SK-N-SH treated with all-trans-retinoic acid at 6 μM for 48 hours (cell line): ENCODE results near the gene REXO1.

Experiments
- ATAC-seq: fragments of 200-7000 bp; cut with Tn5 transposase; 3 replicates; pipeline ENCODE4 v1.9.1; 2020; ENCODE audit warnings: mild to moderate bottlenecking, moderate library complexity
- ARNTL ChIP-seq: fragments of 450-650 bp; formaldehyde crosslinking; IDR thresholded peaks from 2 replicates; pipeline ENCODE4 v1.5.0; 2020; ENCODE audit warnings: low read depth, mild to moderate bottlenecking, moderate library complexity, borderline replicate concordance
- BACH2 ChIP-seq: fragments of 250-450 bp; sonication (Bioruptor Pico); IDR thresholded peaks from 2 replicates; pipeline ENCODE4 v1.9.0; 2021; ENCODE audit warnings: mild to moderate bottlenecking, borderline replicate concordance
- CREB5 ChIP-seq: fragments of 250-450 bp; sonication (Bioruptor Pico); IDR thresholded peaks from 2 replicates; pipeline ENCODE4 v1.5.1; 2020; ENCODE audit warnings: low read depth, mild to moderate bottlenecking, moderate library complexity
- CSDC2 ChIP-seq: fragments of 250-450 bp; sonication (Bioruptor Pico); IDR thresholded peaks from 2 replicates; pipeline ENCODE4 v1.5.0; 2020; ENCODE audit warnings: mild to moderate bottlenecking, moderate library complexity
- CSRNP3 ChIP-seq: fragments of 250-450 bp; sonication (Bioruptor Pico); IDR thresholded peaks from 2 replicates; pipeline ENCODE4 v1.5.1; 2021; ENCODE audit warnings: mild to moderate bottlenecking, moderate library complexity
- ESRRG ChIP-seq: fragments of 250-450 bp; sonication (Bioruptor Pico); IDR thresholded peaks from 2 replicates; pipeline ENCODE4 v1.6.1; 2021; ENCODE audit warnings: mild to moderate bottlenecking
- GLIS3 ChIP-seq: fragments of 250-450 bp; sonication (Bioruptor Pico); IDR thresholded peaks from 2 replicates; pipeline ENCODE4 v1.5.0; 2020; ENCODE audit warnings: mild to moderate bottlenecking, moderate library complexity
- ISL1 ChIP-seq: fragments of 250-450 bp; sonication (Bioruptor Pico); IDR thresholded peaks from 2 replicates; pipeline ENCODE4 v2.1.2; 2022; ENCODE audit warnings: mild to moderate bottlenecking, moderate library complexity
- OSR1 ChIP-seq: fragments of 250-450 bp; sonication (Bioruptor Pico); IDR thresholded peaks from 2 replicates; pipeline ENCODE4 v1.8.0; 2022; ENCODE audit warnings: moderate library complexity, mild to moderate bottlenecking, inconsistent platforms
- POU6F1 ChIP-seq: fragments of 250-450 bp; sonication (Bioruptor Pico); IDR thresholded peaks from 2 replicates; pipeline ENCODE4 v1.8.0; 2021; ENCODE audit warnings: low read depth, mild to moderate bottlenecking, moderate library complexity, borderline replicate concordance
- RARB ChIP-seq: fragments of 250-450 bp; sonication (Bioruptor Pico); IDR thresholded peaks from 2 replicates; pipeline ENCODE4 v1.8.0; 2021; ENCODE audit warnings: mild to moderate bottlenecking, moderate library complexity
- SNAI2 ChIP-seq: fragments of 250-450 bp; sonication (Bioruptor Pico); IDR thresholded peaks from 2 replicates; pipeline ENCODE4 v1.5.0; 2020; ENCODE audit warnings: mild to moderate bottlenecking, moderate library complexity
- TCF4 ChIP-seq: fragments of 250-450 bp; sonication (Bioruptor Pico); IDR thresholded peaks from 2 replicates; pipeline ENCODE4 v1.8.0; 2021; ENCODE audit warnings: mild to moderate bottlenecking, moderate library complexity, borderline replicate concordance
- TOX ChIP-seq: fragments of 250-450 bp; sonication (Bioruptor Pico); IDR thresholded peaks from 2 replicates; pipeline ENCODE4 v1.8.0; 2021; ENCODE audit warnings: mild to moderate bottlenecking, moderate library complexity, borderline replicate concordance
- TSHZ2 ChIP-seq: fragments of 250-450 bp; sonication (Bioruptor Pico); IDR thresholded peaks from 2 replicates; pipeline ENCODE4 v1.5.0; 2020; ENCODE audit warnings: mild to moderate bottlenecking, moderate library complexity
- ZC3H10 ChIP-seq: fragments of 250-450 bp; sonication (Bioruptor Pico); IDR thresholded peaks from 2 replicates; pipeline ENCODE4 v1.5.1; 2021; ENCODE audit warnings: mild to moderate bottlenecking, moderate library complexity
- ZFP3 ChIP-seq: fragments of 250-450 bp; sonication (Bioruptor Pico); IDR thresholded peaks from 2 replicates; pipeline ENCODE4 v1.5.0; 2020; ENCODE audit warnings: mild to moderate bottlenecking, moderate library complexity
- ZFP30 ChIP-seq: fragments of 450-650 bp; formaldehyde crosslinking; IDR thresholded peaks from 2 replicates; pipeline ENCODE4 v1.5.0; 2022; ENCODE audit warnings: mild to moderate bottlenecking, moderate library complexity
- ZNF70 ChIP-seq: fragments of 450-650 bp; formaldehyde crosslinking; IDR thresholded peaks from 2 replicates; pipeline ENCODE4 v1.5.0; 2020; ENCODE audit warnings: mild to moderate bottlenecking, moderate library complexity
- ZNF8 ChIP-seq: fragments of 450-650 bp; formaldehyde crosslinking; IDR thresholded peaks from 2 replicates; pipeline ENCODE4 v1.5.0; 2020; ENCODE audit warnings: mild to moderate bottlenecking, moderate library complexity

The REXO1 gene

GRCh38 chr19:1829958-1830357 lies 18.3 kb downstream of the REXO1 start (continued):
- no peak for TF ChIP-seq POU6F1 (CRISPR knock-in tag)
- no peak for TF ChIP-seq OSR1 (CRISPR knock-in tag)

GRCh38 chr19:1828279-1829238 lies 19.7 kb downstream of the REXO1 start:
- no peak for ATAC-seq
- no peak for TF ChIP-seq SNAI2 (CRISPR knock-in tag)
- TF ChIP-seq, all 23 proteins: peak for 0

GRCh38 chr19:1827566-1828278 lies 20.6 kb downstream of the REXO1 start:
- TF ChIP-seq TSHZ2 (CRISPR knock-in tag) (no peak), ZC3H10 (no peak), RARB (CRISPR knock-in tag) (no peak), BACH2 (CRISPR knock-in tag) (no peak), ZFP30 (CRISPR knock-in tag) (no peak), ESRRG (CRISPR knock-in tag) (no peak), CREB5 (CRISPR knock-in tag) (no peak), ZFP3 (no peak), SNAI2 (CRISPR knock-in tag) (no peak), CSRNP3 (CRISPR knock-in tag) (no peak), CSDC2 (CRISPR knock-in tag) (no peak), POU6F1 (CRISPR knock-in tag) (no peak), OSR1 (CRISPR knock-in tag) (no peak), ZNF70 (CRISPR knock-in tag) (no peak)
- no peak for ATAC-seq

- peak; percentile 12; the same call in 2 of the 3 replicates for ATAC-seq
- TF ChIP-seq ARNTL = no peak
- no peak for TF ChIP-seq GLIS3
- TF ChIP-seq ZNF70 (CRISPR knock-in tag) = no peak
- no peak for TF ChIP-seq CSDC2 (CRISPR knock-in tag)
- TF ChIP-seq BACH2 (CRISPR knock-in tag) = no peak
- no peak for TF ChIP-seq TOX
- no peak for TF ChIP-seq TCF4
- no peak for TF ChIP-seq CSRNP3 (CRISPR knock-in tag)
- no peak for TF ChIP-seq ISL1
- TF ChIP-seq ZNF8 (CRISPR knock-in tag) = no peak
- TF ChIP-seq POU6F1 (CRISPR knock-in tag) = no peak
Observed at GRCh38 chr19:1826557-1827521, 21.4 kb downstream of the REXO1 start.
